ENCODE results near the gene CGB8.
"Not testable (repeated sequence)": the region's sequence is repeated elsewhere in the genome, so short reads cannot be mapped to it uniquely, and the experiment has no call there.

Gene CGB8

GRCh38 chr19:49020931-49021895 is 27.7 kb downstream of the CGB8 start:
- TF ChIP-seq YY1 (IDR thresholded peaks at IDR 0.05; ENCODE audit: insufficient read depth, insufficient read length) (no peak), SUZ12 (IDR thresholded peaks at IDR 0.05; ENCODE audit: extremely low read depth, insufficient read depth, insufficient read length) (no peak), ZNF274 (IDR thresholded peaks at IDR 0.05; ENCODE audit: low read depth, low read length) (no peak)
- H3K9ac ChIP-seq (ENCODE audit: insufficient read length, low read depth), result no peak overlapping the region
- H3K4me1 ChIP-seq (ENCODE audit: insufficient read depth, insufficient read length), result peaks cover 6% of the 10 kb centered on the region
- DNase-seq (ENCODE audit: low read depth, low spot score), result no peak
- no peaks in the 10 kb centered on the region for H3K27me3 ChIP-seq (ENCODE audit: insufficient read depth, insufficient read length)
- peaks cover 5% of the 10 kb centered on the region for H3K36me3 ChIP-seq (ENCODE audit: insufficient read depth, insufficient read length, low read length)
- H3K4me3 ChIP-seq (ENCODE audit: insufficient read length, low read depth), result no peak overlapping the region
- no peaks in the 10 kb centered on the region for H3K9me3 ChIP-seq (ENCODE audit: insufficient read depth, low read length)

- DNase-seq (ENCODE audit: low read depth, low spot score), result no peak
- Histone ChIP-seq H3K4me3 (ENCODE audit: insufficient read length, low read depth) (no peak overlapping the region), H3K9ac (ENCODE audit: insufficient read length, low read depth) (no peak overlapping the region)
Observed at GRCh38 chr19:49020342-49020741, 28.6 kb downstream of the CGB8 start.

GRCh38 chr19:49019242-49019932 is 29.5 kb downstream of the CGB8 start:
- Histone ChIP-seq H3K9me3 (ENCODE audit: insufficient read depth, low read length) (no peaks in the 10 kb centered on the region), H3K4me3 (ENCODE audit: insufficient read length, low read depth) (no peak overlapping the region), H3K36me3 (ENCODE audit: insufficient read depth, insufficient read length, low read length) (peaks cover 23% of the 10 kb centered on the region), H3K4me1 (ENCODE audit: insufficient read depth, insufficient read length) (peaks cover 6% of the 10 kb centered on the region), H3K27me3 (ENCODE audit: insufficient read depth, insufficient read length) (no peaks in the 10 kb centered on the region), H3K9ac (ENCODE audit: insufficient read length, low read depth) (no peak overlapping the region)
- TF ChIP-seq YY1 (IDR thresholded peaks at IDR 0.05; ENCODE audit: insufficient read depth, insufficient read length) (no peak), ZNF274 (IDR thresholded peaks at IDR 0.05; ENCODE audit: low read depth, low read length) (no peak), SUZ12 (IDR thresholded peaks at IDR 0.05; ENCODE audit: extremely low read depth, insufficient read depth, insufficient read length) (no peak)
- DNase-seq (ENCODE audit: low read depth, low spot score), result peak; percentile 35

More at GRCh38 chr19:49020342-49020741, 28.6 kb downstream of the CGB8 start:
- Histone ChIP-seq H3K27me3 (ENCODE audit: insufficient read depth, insufficient read length) (no peaks in the 10 kb centered on the region), H3K4me1 (ENCODE audit: insufficient read depth, insufficient read length) (peaks cover 6% of the 10 kb centered on the region), H3K9me3 (ENCODE audit: insufficient read depth, low read length) (no peaks in the 10 kb centered on the region), H3K36me3 (ENCODE audit: insufficient read depth, insufficient read length, low read length) (peaks cover 13% of the 10 kb centered on the region)
- TF ChIP-seq ZNF274 (IDR thresholded peaks at IDR 0.05; ENCODE audit: low read depth, low read length), result no peak
- no peak for TF ChIP-seq YY1 (IDR thresholded peaks at IDR 0.05; ENCODE audit: insufficient read depth, insufficient read length)
- no peak for TF ChIP-seq SUZ12 (IDR thresholded peaks at IDR 0.05; ENCODE audit: extremely low read depth, insufficient read depth, insufficient read length)

DNA sequence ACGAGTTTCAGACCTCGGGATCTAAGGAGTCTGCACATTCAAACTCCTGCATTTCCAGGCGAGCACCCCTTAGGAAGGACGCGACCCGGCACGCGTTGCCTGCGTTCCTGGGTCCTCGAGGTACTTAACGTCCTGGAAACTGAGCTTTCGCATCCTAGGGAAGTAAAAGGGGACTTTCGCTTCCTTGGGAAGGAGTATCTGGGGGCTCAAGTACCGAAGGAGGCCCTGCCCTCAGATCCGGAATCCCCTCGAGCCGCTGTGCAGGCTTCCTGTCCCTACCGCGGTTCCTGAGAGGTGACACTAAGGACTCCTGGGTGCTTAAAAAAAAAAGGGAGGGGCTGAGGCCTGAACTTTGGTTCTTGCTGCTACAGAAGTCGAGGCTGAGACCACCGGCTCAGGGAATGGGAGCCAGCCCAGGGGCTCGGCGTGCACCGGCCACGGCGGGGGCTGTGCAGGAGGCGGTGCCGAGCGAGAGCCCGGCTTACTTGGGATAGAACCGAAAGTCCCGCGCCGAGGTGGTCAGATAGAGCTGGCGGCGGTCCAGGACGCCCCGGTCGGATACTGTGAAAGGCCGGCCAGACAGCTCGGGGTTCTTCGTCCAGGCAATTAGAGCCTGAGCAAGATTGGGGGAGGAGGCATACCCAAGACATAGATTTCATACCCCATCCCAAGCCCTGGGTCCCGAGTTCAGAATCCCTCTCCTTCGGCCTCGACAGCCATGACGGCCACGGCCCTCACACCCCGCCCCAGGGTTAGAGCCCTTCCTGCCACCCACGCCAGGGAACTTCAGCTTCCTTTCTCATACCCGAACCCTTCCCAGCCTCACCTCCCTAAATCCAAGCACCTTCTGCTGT is 30.3 kb downstream of the CGB8 start:
- not testable (repeated sequence) for DNase-seq (ENCODE audit: low read depth, low spot score); H3K27me3 ChIP-seq (ENCODE audit: insufficient read depth, insufficient read length); H3K9me3 ChIP-seq (ENCODE audit: insufficient read depth, low read length); H3K4me1 ChIP-seq (ENCODE audit: insufficient read depth, insufficient read length)
- Histone ChIP-seq H3K9ac (ENCODE audit: insufficient read length, low read depth) (peak overlapping the region; percentile 51), H3K4me3 (ENCODE audit: insufficient read length, low read depth) (peak overlapping the region; percentile 8), H3K36me3 (ENCODE audit: insufficient read depth, insufficient read length, low read length) (peaks cover 30% of the 10 kb centered on the region)

GRCh38 chr19:49017666-49018351 is 31.1 kb downstream of the CGB8 start:
- TF ChIP-seq ZNF274 (IDR thresholded peaks at IDR 0.05; ENCODE audit: low read depth, low read length) (no peak), SUZ12 (IDR thresholded peaks at IDR 0.05; ENCODE audit: extremely low read depth, insufficient read depth, insufficient read length) (no peak), YY1 (IDR thresholded peaks at IDR 0.05; ENCODE audit: insufficient read depth, insufficient read length) (no peak)
- peak overlapping the region; percentile 51 for H3K9ac ChIP-seq (ENCODE audit: insufficient read length, low read depth)
- peak overlapping the region; percentile 8 for H3K4me3 ChIP-seq (ENCODE audit: insufficient read length, low read depth)
- H3K9me3 ChIP-seq (ENCODE audit: insufficient read depth, low read length), result no peaks in the 10 kb centered on the region
- H3K27me3 ChIP-seq (ENCODE audit: insufficient read depth, insufficient read length), result no peaks in the 10 kb centered on the region
- H3K36me3 ChIP-seq (ENCODE audit: insufficient read depth, insufficient read length, low read length), result peaks cover 35% of the 10 kb centered on the region
- peaks cover 6% of the 10 kb centered on the region for H3K4me1 ChIP-seq (ENCODE audit: insufficient read depth, insufficient read length)
- DNase-seq (ENCODE audit: low read depth, low spot score), result no peak

GRCh38 chr19:49017041-49017665 is 31.8 kb downstream of the CGB8 start, which contains the start of gene LHB:
LHB (minus strand) TSS chr19:49017091; CDS start chr19:49017081, 10 bp downstream.
- TF ChIP-seq ZNF274 (IDR thresholded peaks at IDR 0.05; ENCODE audit: low read depth, low read length), result no peak
- no peak for TF ChIP-seq SUZ12 (IDR thresholded peaks at IDR 0.05; ENCODE audit: extremely low read depth, insufficient read depth, insufficient read length)
- Histone ChIP-seq H3K4me3 (ENCODE audit: insufficient read length, low read depth) (peak within 1 kb of the TSS; percentile 8), H3K4me1 (ENCODE audit: insufficient read depth, insufficient read length) (peaks cover 6% of the 10 kb centered on the region), H3K36me3 (ENCODE audit: insufficient read depth, insufficient read length, low read length) (peaks cover 41% of the 10 kb centered on the region), H3K9me3 (ENCODE audit: insufficient read depth, low read length) (no peaks in the 10 kb centered on the region), H3K27me3 (ENCODE audit: insufficient read depth, insufficient read length) (no peaks in the 10 kb centered on the region), H3K9ac (ENCODE audit: insufficient read length, low read depth) (peak within 1 kb of the TSS; percentile 51)
- DNase-seq (ENCODE audit: low read depth, low spot score), result no peak

All from NT2/D1 (cell line).